Stimulated activated CD8-positive, alpha-beta memory T cell treated with anti-CD3 and anti-CD28 coated beads, Interleukin-12 subunit alpha, Interleukin-12 subunit beta, amount 100 ng/mL, for 4 hours (primary cell): ENCODE data around the gene OR56B4.

ENCODE experiments used
- DNase-seq: peaks from one replicate; pipeline ENCODE4 v3.0.0-alpha.2; 2020; ENCODE audit warnings: low read depth

The OR56B4 gene

GRCh38 chr11:6151117-6151516 is 43.6 kb downstream of the OR56B4 start:
- no peak for DNase-seq

- DNase-seq = no peak
These were observed 44.6 kb downstream of the OR56B4 start for GRCh38 chr11:6152126-6152525.

GRCh38 chr11:6156628-6157359 is 49.3 kb downstream of the OR56B4 start:
- DNase-seq = no peak
